Fibroblast of the aortic adventitia (primary cell): Measurements from ENCODE around the gene SPATA33. TPM values are rescaled to one million over a fixed set of nuclear protein-coding genes. Genes with fewer than 3 reads are reported as not detected.

Experiments used
- DNase-seq: peaks from one replicate; pipeline ENCODE4 v3.0.0-alpha.2; 2010; ENCODE audit warnings: low read depth
- H3K4me3 ChIP-seq: 2 replicates; pipeline ENCODE4 v1.5.1; 2011; ENCODE audit warnings: low read depth, mild to moderate bottlenecking, control low read depth, low read length, moderate library complexity
- total RNA-seq: library from RNA; depleted of rRNA; stranded (reverse); fragments of >200 nt; gene quantifications from 2 replicates; pipeline ENCODE4 v1.2.3, GENCODE V29; 2012; ENCODE audit warnings: low replicate concordance
- TF ChIP-seq, protein P1 (sequence below): IDR thresholded peaks from 2 replicates; pipeline ENCODE4 v1.5.1; 2011; ENCODE audit warnings: mild to moderate bottlenecking, low read length, control low read depth, inconsistent platforms; ENCODE audit not compliant: insufficient read depth

The SPATA33 gene
- 3.6 and 6.1 TPM in 2 replicates for total RNA-seq

DNA sequence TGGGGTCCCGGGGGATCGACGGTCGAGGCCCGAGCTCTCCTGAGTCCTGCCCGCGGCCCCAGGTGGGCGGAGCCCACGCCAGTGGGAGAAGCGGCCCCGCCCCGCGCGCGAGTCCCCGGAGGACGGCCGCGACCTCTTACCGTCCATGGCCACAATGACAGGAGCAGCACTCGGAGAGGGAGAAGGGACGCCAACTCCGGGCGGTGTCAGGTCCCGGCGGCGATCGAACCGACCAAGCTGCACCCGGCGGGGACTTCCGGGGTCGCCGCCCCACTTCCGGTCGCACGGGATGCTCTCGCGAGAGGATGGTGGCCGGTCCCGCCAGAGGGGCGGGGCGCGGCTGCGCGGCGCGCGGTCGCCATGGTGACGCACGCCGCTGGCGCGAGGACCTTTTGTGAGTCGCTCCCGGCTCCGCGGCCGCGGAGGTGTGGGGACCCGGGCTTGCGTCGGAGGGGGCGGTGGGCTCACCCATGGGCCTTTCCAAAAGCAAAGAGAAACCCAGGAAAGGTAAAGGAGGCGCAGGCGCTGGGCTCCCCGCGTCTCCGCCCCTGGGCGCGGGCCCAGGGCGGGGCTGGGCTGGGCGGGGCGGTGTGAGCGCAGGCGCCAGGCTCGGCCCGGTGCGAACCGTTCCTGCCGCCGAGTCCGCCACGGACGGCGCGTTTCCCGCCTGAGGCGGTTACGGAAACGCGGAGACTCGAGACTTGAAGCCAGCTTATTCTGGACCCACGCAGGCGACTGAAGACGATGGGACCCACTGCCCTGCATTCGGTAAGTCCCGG is at the start of gene SPATA33, which contains the start of gene CHMP1A:
Gene SPATA33 (plus strand): TSS at position 395 of the 779 bp plus-strand sequence. CDS start 76 bp downstream, at position 471.
Gene CHMP1A (minus strand): TSS at position 267 of the 779 bp plus-strand sequence. CDS start 120 bp downstream, at position 147.
- peak within 1 kb of the TSS; percentile 93 for H3K4me3 ChIP-seq
- DNase-seq, result peak; percentile 81
- TF ChIP-seq, protein P1, sequence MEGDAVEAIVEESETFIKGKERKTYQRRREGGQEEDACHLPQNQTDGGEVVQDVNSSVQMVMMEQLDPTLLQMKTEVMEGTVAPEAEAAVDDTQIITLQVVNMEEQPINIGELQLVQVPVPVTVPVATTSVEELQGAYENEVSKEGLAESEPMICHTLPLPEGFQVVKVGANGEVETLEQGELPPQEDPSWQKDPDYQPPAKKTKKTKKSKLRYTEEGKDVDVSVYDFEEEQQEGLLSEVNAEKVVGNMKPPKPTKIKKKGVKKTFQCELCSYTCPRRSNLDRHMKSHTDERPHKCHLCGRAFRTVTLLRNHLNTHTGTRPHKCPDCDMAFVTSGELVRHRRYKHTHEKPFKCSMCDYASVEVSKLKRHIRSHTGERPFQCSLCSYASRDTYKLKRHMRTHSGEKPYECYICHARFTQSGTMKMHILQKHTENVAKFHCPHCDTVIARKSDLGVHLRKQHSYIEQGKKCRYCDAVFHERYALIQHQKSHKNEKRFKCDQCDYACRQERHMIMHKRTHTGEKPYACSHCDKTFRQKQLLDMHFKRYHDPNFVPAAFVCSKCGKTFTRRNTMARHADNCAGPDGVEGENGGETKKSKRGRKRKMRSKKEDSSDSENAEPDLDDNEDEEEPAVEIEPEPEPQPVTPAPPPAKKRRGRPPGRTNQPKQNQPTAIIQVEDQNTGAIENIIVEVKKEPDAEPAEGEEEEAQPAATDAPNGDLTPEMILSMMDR, result no peak

DNA sequence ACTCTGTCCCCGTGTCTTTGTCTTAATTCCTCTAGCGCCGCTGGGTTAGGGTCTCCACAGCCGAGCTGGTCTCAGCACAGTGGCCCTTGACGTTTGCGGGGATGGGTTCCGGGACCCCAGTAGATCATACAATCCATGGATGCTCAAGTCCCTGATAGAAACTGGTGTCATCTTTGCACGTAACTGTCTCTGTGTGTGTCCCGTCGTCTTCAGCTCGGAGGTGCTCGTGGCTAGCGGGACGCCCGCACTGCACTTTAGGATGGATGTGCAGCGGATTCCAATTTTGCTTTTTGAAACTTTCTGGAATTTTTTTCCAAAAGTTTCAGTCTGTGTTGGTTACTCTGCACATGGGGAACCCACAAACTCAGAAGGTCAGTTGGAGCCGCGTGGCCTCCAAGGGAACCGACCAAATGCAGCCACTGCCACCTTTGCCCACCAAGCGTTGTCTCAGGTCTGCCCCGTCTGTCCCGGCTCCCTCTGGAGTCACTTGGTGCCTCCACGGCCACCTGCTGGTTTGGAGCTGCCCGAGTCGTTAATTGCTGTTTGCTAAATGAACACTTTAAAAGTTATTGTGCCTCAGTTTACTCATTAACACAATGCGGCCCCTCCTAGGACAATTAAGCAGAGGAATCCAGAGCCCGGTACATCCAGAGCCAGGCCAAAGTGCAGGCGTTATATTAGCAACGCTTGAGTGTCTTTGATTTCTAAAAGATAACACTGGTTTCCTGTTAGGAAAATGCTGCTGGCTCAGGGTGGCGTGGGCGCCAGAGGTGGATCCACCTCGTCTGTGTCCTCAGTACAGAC is 49.5 kb upstream of the SPATA33 start:
- TF ChIP-seq, protein P1, result no peak
- no peak for DNase-seq
- no peak overlapping the region for H3K4me3 ChIP-seq

DNA sequence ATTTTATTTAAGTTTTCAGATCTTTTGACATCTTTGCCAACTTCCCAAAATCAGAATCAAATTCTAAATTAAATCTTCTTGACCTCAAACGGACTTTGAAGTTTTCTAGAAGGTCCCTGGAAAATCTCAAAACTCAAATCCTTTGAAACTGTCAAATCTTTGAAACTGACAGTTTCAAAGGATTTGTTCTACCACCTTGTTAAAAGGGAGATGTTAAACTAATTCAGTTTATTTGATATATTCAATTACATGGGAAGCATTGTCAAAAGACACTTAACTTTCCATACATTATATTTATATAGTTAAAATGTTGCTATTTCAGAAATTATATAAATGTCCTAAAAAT is 47.6 kb upstream of the SPATA33 start:
- TF ChIP-seq, protein P1, result no peak
- no peak for DNase-seq
- no peak overlapping the region for H3K4me3 ChIP-seq

DNA sequence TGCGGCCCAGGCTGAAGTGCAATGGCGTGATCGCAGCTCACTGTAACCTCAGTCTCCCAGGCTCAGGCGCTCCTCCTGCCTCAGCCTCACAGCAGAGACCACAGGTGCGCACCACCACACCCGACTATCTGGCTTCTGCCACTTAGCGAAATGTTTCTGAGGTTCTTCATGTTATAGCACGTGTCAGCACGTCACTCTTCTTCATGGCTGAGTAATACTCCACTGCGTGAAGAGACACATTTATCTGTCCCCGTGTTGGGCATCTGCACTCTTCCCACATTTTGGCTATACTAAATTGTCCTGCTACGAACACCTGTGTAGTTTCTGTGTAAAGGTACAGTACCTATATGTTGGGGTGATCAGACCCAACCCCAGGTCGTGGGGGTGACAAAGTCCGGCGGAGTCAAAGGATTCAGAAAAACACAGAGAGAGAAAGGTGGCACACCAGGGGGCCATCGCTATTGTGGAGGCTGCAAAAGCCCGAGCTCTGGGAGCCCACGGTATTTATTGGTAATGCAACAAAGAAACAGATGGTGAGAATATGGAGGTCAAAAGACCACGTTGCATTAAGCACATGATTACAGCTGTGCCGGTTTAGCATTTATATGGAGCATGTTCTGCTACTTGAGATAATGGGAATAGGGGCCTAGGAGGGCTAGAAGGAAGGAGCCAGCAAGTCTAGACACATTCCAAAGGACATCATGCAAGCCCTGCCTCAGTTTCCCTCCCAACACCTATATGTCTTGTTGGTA is 45.0 kb upstream of the SPATA33 start:
- TF ChIP-seq, protein P1, result no peak
- no peak for DNase-seq
- no peak overlapping the region for H3K4me3 ChIP-seq

DNA sequence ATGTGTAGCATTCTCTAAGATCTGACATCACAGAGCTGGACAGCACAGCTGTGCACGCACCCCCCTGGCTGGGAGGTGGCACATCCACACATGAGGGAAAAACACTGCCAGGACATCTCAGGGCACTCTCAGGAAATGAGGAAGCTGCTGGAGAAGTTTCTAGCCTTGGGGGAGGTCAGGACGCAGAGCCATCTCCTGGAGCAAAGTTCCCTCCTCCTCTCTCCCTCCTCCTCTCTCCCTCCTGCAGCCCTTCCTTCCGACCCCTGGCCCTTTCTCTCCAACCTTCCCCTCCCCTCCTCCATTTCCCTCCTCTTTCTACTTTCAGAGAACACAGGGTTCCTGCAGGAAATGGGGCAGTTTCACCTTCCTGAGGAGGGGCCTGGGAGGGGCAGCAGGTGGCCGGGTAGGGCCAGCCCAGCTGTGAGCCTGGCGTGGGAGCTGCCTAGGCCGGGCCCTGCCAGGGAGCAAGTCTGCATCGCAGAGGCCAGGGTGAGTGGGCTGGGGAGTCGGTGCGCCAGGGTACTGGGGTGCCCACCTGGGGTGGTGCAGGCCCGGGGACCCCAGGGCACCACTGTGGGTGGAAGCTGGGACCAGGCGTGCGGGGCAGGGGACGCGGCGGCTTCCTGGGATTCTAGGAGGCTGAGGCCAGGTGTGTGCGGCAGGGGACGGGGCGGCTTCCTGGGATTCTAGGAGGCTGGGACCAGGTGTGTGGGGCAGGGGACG is 44.2 kb upstream of the SPATA33 start, which contains the start of gene DPEP1:
Gene DPEP1 (plus strand): TSS at position 412 of the 723 bp plus-strand sequence. CDS start 16,769 bp downstream, outside the sequence.
- TF ChIP-seq, protein P1, result no peak
- no peak for DNase-seq
- no peak within 1 kb of the TSS for H3K4me3 ChIP-seq
